ENCODE results near the gene NUDT9.
"Not testable (repeated sequence)": the region's sequence is repeated elsewhere in the genome, so short reads cannot be mapped to it uniquely, and the experiment has no call there.

Gene NUDT9

DNA sequence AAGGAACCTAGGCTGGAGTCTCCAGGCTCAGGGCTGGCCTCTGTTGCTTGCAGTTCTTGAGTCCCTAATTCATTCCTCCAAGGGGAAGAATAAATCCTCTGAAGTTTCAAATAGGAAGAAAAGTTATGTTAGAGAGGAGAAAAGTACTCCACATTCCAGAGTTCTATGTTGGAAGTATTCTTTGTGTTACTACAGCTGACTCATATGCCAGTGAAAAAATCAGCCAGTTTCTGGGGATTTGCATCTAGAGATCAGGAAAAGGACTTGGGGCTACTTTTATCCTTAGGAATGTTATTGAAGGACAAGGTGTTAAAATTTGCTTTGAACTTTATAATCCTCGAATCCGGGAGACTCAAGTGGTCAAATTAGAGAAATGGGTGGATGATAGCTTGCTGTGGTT is 11.7 kb upstream of the NUDT9 start:
- H3K4me3 ChIP-seq (replicated peaks; ENCODE audit: low read depth, low read length) = no peak overlapping the region
- no peak for DNase-seq (ENCODE audit: extremely low read depth, low read depth)

GRCh38 chr4:87414816-87415215 is 7.6 kb upstream of the NUDT9 start:
- TF ChIP-seq, protein P1, sequence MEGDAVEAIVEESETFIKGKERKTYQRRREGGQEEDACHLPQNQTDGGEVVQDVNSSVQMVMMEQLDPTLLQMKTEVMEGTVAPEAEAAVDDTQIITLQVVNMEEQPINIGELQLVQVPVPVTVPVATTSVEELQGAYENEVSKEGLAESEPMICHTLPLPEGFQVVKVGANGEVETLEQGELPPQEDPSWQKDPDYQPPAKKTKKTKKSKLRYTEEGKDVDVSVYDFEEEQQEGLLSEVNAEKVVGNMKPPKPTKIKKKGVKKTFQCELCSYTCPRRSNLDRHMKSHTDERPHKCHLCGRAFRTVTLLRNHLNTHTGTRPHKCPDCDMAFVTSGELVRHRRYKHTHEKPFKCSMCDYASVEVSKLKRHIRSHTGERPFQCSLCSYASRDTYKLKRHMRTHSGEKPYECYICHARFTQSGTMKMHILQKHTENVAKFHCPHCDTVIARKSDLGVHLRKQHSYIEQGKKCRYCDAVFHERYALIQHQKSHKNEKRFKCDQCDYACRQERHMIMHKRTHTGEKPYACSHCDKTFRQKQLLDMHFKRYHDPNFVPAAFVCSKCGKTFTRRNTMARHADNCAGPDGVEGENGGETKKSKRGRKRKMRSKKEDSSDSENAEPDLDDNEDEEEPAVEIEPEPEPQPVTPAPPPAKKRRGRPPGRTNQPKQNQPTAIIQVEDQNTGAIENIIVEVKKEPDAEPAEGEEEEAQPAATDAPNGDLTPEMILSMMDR (IDR thresholded peaks at IDR 0.05; ENCODE audit: low read depth, low read length, missing control alignments) = no peak
- no peak overlapping the region for H3K4me3 ChIP-seq (replicated peaks; ENCODE audit: low read depth, low read length)
- no peak for DNase-seq (ENCODE audit: extremely low read depth, low read depth)

More for the DNA sequence above, 11.7 kb upstream of the NUDT9 start:
- TF ChIP-seq, protein P1 (IDR thresholded peaks at IDR 0.05; ENCODE audit: low read depth, low read length, missing control alignments) = no peak

DNA sequence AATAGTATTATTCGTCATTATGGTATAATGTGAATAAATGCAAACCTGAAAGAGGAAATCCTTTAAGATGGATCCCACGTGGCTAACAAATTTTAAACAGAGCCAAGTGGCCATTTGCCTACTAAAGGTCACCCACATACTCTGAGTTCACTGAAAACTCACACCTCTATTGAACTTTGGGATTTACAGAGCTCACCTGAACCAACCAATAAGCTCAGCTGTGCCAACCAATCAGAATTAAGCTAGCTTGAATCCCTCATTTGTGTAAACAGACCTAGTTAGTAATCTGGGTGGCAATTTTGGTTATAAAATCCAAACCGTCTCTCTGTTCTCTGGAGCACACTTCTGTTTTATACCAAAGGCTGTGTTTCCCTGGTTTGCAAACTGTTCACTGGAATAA is 5.4 kb upstream of the NUDT9 start:
- TF ChIP-seq, protein P1 (IDR thresholded peaks at IDR 0.05; ENCODE audit: low read depth, low read length, missing control alignments) = no peak
- H3K4me3 ChIP-seq (replicated peaks; ENCODE audit: low read depth, low read length) = no peak overlapping the region

DNA sequence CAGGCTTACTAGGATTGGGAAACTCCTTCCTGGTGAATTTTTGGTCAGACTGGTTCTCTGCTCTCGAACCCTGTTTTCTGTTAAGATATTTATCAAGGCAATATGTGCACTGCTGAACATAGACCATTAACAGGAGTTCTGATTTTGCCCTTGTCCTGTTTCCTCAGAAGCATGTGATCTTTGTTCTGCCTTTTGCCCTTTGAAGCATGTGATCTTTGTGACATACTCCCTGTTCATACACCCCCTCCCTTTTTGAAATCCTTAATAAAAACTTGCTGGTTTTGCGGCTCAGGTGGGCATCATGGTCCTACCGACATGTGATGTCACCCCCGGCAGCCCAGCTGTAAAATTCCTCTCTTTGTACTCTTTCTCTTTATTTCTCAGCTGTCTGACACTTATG is 4.0 kb upstream of the NUDT9 start:
- DNase-seq (ENCODE audit: extremely low read depth, low read depth); H3K4me3 ChIP-seq (replicated peaks; ENCODE audit: low read depth, low read length): not testable (repeated sequence)

More for the DNA sequence above, 5.4 kb upstream of the NUDT9 start:
- no peak for DNase-seq (ENCODE audit: extremely low read depth, low read depth)

GRCh38 chr4:87419578-87420249 is 2.7 kb upstream of the NUDT9 start:
- H3K4me3 ChIP-seq (replicated peaks; ENCODE audit: low read depth, low read length) = no peak overlapping the region
- TF ChIP-seq, protein P1 (IDR thresholded peaks at IDR 0.05; ENCODE audit: low read depth, low read length, missing control alignments) = no peak
- no peak for DNase-seq (ENCODE audit: extremely low read depth, low read depth)

DNA sequence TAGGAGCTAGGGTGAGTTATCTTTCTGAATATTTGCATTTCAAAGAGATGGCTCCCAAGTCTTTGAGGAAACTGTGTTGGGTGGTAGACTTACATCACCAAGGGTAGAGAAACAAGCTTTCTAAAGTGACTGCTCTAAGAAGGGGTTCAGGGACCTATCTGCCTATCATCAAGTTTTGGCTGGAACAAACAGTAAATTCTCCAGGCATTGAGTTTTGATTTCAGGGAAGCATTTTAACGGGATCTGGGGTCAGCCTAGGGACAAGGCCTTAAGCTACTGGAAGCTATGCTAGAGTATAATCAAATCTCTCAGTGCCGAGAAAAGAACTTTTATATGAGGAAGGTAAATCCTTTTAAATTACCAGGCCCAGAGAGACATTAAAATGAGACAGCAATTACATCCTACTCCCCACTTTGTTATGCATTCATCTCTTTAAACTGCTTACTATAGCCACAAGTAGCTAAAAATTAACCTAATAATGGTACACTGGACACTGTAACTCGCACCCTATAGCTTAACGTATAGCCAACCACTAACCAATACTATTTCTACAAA is 2.0 kb upstream of the NUDT9 start:
- TF ChIP-seq, protein P1 (IDR thresholded peaks at IDR 0.05; ENCODE audit: low read depth, low read length, missing control alignments) = no peak
- no peak overlapping the region for H3K4me3 ChIP-seq (replicated peaks; ENCODE audit: low read depth, low read length)

DNA sequence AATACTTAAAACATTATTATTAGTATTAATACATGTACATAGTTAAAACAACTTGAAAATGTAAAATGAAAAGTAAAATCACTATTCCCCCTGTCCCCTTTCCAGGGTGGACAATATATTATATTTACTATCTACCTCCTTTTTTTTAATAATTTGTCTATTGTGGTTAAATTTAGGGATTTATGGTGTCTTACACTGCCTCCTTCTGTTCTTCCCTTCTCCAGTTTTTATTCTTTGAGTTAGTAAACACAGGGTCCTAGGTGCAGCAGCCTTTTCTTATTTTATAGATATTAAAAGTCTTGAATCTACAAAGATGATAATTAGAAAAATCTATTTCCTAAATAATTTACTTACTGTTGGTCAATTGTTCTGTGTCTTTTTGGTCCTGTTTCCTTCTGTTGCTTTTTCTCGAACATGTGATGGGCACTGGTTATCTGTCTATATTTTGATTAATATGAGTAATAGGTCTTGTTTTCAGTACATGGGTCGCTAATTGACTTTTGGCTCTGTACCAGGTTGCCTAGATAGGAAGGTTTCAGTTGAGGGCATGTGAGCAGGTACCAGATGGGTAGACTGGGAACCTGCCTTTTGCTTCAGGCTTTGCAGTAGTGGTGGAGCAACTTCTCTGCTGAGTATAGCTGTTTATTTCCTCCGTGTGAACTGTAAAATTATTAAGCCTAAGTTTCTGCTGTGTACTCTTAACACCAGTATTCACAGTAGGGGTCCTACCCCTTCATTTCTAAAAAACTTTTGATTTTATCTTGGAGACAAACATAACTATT is 1.1 kb downstream of the NUDT9 start:
- DNase-seq (ENCODE audit: extremely low read depth, low read depth) = no peak

More for the DNA sequence above, 2.0 kb upstream of the NUDT9 start:
- no peak for DNase-seq (ENCODE audit: extremely low read depth, low read depth)

GRCh38 chr4:87424099-87424543 is 1.7 kb downstream of the NUDT9 start:
- not testable (repeated sequence) for DNase-seq (ENCODE audit: extremely low read depth, low read depth)
- peak overlapping the region; percentile 81 for H3K4me3 ChIP-seq (replicated peaks; ENCODE audit: low read depth, low read length)

More for the DNA sequence above, 1.1 kb downstream of the NUDT9 start:
- TF ChIP-seq, protein P1 (IDR thresholded peaks at IDR 0.05; ENCODE audit: low read depth, low read length, missing control alignments) = no peak
- H3K4me3 ChIP-seq (replicated peaks; ENCODE audit: low read depth, low read length) = peak overlapping the region; percentile 81
